HG03565 (cell line): ENCODE measurements around the gene FJX1.

ENCODE experiments used
- ATAC-seq: cut with Tn5 transposase; IDR thresholded peaks from one replicate; pipeline ENCODE4 v1.9.1; 2021; ENCODE audit warnings: mild to moderate bottlenecking, moderate library complexity; ENCODE audit not compliant: unreplicated experiment

FJX1 gene, protein sequence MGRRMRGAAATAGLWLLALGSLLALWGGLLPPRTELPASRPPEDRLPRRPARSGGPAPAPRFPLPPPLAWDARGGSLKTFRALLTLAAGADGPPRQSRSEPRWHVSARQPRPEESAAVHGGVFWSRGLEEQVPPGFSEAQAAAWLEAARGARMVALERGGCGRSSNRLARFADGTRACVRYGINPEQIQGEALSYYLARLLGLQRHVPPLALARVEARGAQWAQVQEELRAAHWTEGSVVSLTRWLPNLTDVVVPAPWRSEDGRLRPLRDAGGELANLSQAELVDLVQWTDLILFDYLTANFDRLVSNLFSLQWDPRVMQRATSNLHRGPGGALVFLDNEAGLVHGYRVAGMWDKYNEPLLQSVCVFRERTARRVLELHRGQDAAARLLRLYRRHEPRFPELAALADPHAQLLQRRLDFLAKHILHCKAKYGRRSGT

DNA sequence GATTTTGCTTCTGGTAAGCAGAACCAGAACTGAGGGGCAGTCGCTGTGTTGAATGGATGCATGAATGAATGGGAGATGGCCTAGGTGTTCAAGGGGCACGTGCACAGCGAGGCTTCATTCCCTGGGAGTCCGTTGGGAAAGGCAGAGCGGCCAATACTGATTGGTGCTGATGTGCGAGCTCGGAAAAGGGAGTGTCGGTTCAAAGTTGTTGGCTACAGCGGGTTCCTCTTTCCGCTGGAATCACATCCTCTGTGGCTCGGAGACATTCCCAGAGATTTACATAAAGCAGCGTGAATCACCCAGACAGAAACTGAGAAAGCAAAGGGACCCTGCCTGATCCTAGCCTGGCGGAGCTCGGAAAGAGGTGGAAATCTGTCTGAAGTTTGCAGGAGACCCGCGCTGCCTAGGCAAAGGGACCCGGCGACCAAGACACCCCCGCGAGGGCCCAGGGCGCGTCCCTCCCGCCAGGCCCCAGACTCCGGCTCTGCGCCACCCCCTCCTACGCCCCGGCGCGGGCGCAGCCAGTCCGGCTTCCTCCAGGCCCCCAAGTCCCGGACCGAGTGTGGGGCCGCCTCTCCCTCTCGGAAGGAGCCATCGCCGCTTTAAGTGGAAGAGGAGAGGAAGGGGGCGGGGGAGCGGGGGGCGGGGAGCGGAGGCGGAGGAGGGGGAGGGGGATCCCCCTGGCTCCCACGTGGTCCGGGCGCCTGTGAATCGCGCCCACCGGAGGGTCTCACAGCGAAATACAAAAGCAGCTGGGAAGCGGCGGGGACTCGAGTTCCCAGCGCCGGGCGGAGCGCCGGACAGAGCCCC lies at the start of gene FJX1:
Gene FJX1 (plus strand): TSS at position 774 of the 810 bp plus-strand sequence. CDS start 177 bp downstream, outside the sequence.
- ATAC-seq, result no peak

DNA sequence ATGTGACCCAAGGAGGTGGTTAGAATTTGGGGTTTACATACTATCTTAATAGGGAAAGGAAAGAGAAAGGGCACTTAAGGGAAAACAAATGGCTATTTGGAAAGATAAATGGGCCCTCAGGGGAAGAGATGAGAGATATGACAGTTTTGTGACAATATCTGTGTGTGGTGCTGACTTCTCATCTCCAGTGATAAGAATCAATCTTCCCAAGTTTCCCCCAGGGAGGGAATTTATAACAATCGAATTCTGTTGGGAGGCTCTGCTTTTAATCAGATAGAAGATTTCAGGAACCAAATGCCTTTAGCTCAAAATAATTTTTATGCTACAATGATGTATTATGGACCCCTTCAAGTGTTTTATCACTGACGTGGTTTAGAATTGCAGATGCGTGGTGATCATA lies 46.6 kb upstream of the FJX1 start:
- ATAC-seq, result no peak

DNA sequence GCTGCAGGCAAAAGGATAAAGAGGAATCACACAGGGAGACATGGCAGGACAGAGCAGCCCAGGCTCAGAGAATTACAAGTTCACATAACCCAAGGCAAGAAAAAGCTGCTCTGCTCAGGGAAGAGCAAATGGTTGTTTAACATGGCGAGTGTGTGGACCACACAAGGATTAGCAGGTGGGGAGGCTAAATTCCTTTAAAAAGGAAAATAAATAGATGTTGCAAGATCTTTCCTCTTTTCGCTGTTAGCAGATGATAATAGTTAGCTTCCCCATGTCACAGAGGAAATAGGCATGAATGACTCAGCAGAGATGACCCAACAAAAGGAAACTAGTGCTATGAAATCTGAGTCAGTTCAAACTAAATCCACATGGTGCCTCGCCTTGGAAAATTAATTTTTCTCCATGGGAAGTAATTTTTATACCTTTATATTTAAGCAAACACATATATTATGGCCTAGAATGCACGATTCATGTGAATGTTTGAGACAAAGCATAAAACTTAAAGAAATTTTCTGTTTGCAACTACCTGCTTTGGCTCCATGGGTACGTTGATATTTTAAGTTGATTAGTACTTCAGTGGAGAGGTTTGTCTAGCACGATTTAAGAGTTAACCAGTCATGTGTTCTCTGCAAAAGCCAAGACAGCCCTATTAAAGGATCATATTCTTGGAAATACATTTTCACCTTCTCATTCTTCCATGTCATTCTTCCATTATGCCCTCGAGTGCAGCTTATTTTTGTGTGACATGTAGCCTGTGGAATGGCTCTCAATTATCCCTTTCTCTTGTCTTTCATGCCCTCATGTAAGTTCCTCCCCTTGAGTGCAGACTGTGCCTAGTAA lies 38.5 kb upstream of the FJX1 start:
- no peak for ATAC-seq

DNA sequence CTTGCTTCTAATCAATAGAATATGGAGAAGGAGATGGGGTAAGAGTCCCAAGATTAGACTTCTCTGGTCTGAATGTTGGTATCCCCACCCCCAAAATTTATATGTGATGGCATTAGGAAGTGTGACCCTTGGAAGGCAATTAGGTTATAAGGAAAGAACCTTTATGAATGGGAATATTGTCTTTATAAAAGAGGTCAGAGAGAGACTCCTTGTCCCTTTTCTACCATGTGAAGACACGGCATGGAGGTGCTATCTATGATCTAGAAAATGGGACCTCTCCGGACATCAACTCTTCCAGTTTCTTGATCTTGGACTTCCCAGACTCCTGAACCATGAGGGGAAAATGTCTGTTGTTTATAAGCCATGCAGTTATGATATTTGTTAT lies 37.9 kb upstream of the FJX1 start:
- no peak for ATAC-seq

DNA sequence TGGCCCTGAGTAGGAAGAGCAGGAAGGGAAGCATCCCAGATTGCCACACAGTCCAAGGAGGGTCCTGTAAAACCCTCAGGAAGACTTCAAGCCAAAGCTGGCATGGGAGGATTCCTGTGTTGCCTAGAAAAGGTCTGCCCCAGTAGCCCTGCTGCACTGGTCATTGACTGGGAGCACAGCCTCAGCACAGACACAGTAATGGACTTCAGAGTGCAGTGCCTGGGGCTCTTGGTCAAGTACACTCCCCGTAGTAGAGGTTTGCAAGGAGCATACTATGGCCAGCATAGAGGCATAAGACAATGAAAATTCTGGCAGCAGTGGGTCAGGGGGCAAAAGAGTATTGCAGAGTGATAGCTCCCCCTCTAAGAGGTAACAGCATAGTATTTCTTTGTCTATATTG lies 36.2 kb upstream of the FJX1 start:
- ATAC-seq, result no peak

DNA sequence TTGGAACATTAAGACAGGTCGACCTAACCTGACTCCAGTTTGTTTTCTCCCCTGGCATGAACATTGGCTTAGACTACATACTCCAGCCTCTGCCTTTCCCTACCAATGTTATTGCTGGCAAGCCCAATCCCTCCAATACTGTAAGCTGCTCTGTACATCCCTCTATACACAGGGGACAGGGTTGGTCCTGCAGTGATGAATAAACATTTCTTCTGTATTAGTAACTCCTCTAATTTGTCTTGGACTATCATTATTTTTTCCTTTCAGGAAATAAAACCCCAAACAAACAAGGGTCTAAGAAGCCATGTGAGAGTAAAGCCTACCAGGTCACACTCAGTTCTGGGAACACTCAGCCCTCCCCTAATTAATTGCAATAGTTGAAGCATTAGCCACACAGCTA lies 35.1 kb upstream of the FJX1 start:
- no peak for ATAC-seq

DNA sequence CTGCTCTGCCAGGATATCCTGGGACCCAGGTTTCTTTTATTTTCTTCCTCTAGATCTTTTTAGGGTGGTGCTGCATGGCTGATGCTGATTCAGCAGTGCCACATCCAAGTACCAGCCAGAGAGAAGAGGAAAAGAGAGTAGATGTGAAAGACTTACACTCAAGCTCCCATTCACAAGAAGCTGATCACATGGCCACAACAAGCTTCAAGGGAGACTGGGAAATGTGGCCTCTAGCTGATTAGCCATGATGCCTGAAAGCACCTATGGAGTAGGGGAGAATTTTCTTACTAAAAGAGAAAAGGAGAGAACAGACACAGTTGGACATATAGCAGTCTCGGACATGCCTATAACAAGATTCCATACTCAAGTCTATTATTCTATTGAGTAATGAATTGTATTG lies 34.4 kb upstream of the FJX1 start:
- no peak for ATAC-seq

DNA sequence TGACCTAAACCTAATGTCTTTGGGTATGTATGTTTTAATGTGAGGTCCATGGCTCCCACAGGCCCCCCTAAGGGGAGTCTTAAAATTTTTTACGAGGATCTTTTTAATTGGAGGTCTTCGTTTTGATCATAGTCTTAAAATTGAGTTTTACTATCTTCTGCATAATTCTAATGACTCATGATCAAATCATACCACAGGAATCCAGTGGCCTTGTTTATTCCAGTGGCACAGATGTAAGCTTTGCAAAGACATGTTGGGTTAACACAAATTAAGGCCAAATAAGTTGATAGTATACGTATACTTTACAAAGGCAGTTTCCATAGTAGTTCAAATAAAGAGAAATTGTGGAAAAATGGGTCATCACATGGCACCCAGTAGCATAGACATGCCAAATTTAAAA lies 33.9 kb upstream of the FJX1 start:
- ATAC-seq, result no peak

DNA sequence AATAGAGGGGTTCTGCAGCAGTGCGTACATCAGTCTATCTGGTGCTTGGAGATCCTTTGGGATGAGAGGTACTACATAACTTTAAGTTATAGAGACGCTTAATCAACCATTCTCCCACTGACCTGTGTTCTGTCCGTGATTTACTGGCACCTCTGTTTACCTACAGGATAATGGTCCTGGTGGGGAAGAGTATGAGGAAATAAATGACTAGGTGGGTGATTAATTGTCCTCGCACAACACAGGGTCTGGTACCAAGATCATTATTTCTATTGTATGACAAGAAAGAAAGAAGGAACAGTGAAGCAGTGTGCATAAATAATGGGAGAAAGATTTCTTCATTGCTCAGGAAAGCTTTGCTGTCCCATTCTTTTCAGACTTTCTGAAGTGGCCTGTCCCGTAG lies 32.8 kb upstream of the FJX1 start:
- no peak for ATAC-seq

DNA sequence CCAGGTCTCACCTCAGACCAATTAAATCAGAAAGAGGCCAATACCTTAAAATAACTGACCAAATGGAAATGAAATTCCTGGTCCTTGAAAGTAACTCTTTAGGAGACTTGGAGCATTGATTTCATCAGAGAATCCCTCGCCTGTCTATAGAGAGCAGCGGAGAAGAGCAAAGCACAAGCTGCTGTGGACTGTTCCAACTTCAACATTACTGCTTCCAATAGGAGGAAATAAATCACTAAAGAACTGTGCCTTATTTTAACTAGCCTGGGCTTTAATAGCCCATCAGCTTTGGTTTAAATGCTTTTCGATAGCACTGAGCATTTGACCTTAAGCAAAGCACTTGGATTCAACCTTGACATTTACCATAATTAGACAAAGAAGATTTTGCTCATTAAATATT lies 32.0 kb upstream of the FJX1 start:
- no peak for ATAC-seq

DNA sequence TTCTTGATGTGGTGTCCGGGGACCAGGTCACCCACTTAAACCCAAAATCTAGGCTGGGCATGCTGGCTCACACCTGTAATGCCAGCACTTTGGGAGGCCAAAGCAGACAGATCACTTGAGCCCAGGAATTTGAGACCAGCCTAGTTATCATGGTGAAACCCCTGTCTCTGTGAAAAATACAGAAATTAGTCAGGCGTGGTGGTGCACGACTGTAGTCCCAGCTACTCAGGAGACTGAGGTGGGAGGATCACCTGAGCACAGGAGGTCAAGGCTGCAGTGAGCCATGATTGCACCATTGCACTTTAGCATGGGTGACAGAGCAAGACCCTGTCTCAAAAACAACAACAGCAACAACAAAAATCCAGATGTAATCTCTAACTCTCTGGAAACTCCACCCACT lies 30.3 kb upstream of the FJX1 start:
- no peak for ATAC-seq

DNA sequence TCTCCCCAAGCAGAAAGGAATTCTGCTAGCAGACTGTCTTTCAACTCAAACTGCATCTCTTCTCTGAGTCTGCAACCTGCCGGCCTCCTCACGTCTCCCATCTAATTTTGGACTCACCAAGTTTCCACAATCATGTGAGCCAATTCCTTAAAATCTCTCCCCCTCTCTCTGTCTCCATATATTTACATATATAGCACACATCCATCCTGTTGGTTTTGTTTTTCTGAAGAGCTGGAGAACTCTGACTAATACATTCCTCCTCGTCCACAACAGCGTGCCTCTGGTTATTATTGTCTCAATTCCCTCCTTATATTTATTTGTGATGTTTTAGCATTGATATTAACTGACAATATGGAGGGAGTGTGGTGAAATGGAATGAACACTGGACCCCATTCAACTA lies 29.6 kb upstream of the FJX1 start:
- no peak for ATAC-seq

DNA sequence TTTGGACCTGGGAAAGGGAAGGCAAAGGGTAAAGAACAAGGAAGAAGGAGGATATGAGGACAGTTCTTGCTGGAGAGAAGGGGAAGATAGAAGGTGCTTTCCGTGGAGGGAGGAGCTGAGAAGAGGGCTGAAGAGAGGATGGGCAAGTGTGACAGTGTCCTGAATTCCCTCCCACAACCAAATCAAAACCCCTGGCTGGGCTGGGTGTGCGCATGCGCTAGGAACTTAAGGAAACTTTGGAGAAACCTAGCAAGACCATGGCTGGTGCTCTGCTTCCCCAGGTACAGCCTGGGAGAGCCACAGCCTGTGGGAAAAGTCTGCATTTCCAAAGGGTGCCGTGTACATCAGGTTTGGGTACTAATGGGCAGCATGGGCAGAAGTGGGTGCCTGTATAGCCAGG lies 29.0 kb upstream of the FJX1 start:
- ATAC-seq, result no peak

DNA sequence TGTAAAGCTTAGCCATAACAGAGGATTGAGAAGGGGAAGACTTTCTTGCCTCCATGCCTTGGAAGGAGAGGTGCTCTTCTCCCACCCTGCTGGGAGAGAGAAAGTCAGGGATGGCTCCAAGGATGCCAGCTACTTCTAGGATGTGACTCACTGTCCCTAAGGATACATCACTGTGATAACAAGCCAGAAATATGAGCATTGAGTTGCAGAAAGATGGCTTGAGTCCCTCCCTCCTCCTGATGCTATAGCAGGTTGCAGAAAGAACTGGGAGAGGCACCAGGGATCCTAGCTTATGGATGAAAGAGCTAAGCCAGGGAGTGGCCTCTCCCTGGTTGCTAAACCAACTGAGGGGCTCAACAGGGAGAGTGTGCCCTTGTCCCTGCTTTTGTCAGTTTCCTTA lies 27.8 kb upstream of the FJX1 start:
- ATAC-seq, result no peak

DNA sequence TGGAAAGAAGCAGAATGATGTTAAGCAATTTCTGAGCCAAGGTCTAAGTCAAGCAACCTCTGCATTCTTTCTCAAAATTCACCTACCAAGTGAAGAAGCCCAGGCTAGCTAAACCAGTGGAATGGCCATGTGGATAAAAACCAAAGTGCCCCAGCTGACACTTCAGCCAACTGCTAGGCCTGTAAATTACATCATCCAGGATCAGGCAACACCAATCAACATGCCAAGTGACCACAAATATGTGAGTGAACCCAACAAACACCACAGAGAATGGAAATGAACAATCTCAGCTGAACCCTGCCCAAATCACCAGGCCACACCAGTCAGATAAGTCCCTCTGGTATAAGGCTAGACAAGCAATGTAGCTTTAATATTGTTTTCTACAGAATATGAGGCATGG lies 25.1 kb upstream of the FJX1 start:
- no peak for ATAC-seq

DNA sequence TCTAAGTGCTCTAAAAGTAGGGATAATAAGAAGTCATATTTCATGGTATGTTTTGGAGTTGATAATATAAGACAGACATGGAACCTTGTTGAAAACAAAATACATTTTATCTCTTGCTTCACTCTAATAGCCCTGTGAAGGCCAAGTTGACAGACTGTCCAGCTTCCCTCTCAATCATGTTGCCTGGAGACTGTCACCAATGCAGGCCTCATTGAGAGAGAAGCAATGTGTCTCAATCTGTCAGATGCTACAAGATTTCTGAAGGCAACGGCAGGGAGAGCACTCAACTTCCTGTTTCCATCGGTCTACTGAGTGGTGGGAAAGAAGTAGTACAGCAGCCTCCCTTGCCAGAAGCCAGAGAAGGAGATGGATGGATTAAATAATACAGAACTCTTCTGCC lies 23.6 kb upstream of the FJX1 start:
- no peak for ATAC-seq

DNA sequence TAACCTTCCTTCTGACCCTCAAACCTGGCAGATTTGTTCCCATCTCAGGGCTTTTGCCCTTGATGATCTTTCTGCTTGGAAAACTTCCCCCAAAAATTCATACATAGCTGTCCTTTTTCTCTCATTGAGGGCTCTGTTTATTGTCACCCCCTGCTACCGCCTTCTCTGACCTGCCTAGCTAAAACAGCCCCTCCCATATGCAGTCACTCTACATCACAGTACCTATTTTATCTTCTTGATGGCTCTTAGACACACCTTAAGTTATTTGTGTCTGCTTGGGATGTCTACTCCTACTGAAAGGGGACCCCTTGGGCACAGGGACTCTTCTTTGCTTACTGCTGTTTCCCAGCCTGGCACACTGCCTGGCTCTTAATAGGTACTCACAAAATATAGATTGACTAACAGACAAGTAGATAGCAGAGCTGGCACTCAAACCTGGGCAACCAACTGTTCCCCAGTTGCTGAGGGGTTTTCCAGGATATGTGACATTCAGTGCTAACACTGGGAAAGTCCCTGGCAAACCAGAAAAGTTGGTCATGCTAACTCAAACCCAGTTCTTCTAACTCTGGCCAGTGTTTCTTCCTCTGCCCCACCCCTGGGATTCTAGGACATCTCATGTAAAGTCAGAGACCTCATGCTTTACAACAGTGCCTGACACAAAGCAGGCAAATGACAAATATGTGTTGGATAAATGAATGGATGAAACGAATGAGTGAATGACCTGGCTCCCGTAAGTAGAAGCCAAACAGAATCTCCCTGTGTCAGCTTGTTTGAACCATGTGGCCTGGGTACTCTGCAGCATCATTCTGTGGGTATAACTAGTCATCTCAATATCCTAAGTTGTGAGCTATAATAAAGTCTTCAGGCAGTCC lies 19.8 kb upstream of the FJX1 start:
- peak; percentile 86 for ATAC-seq

DNA sequence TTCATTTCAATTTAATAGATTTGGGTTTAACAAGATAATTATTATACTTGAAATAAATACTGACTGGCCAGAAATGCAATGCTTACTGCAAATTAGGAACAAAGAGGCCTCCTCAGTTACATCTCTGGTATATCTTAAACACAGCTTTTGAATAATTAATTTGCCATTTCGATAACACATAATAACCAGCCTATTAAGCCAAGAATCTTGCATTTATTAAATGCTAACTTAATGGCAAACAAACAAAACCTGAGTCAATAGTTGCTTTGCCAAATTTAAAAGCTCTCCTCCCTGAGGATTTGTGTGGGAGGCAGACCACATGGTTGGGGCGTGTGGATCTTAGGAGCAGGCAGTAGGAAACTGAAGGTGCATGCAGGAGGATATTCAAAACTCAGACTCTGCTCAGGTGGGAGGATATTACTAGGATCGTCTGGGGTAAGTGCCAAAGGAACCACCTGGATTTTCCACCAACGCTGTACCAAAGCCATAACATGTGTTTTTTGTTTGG lies 17.9 kb upstream of the FJX1 start:
- ATAC-seq, result no peak

DNA sequence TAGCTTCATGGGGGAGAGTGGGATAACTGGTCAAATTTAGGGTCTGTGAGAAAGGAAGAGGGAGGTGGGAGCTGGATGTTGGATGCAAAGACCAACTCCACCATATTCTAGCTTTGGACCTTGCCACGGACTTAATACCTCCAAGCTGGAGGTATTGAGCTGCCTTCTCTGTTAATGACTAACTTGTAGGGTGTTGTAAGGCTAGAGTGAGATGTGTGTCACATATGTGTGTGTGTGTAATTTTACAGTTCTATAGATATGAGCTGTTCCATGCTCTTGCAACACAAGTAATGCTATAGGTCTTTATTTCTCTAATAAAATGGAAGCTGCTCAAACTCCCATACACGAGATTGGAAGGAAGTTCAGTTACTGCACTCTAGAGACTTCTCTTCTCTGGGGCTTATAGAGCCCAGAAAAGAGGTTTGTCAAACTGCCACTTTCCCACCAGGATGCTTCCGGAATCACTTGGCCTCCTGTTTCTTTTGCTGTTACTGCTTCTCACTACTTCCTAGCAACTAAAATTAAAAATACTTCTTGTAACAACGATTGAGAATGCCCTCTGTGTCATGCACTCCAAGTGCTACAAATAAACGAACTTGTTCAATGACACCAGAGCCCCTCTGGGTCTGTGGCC lies 16.0 kb upstream of the FJX1 start:
- no peak for ATAC-seq

DNA sequence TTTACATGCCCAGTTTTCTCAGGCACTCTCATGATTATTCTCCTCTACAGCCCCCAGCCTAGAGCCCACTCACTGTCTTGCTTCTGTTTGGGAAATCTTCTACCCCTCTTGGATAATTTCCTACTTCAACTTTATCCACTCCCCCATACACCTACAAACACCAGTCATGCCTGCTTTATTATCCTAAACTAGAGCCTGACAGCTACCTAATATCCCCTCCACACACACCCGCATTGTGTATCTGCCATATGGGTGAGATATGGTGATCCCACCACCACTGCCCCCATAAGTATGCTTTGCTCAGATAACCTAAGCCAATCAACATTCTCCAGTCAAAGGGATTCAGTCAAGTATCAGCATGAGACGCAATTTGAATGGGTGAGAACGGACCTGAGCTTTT lies 15.3 kb upstream of the FJX1 start:
- ATAC-seq, result no peak
